ENCODE measurements around the gene PARD3. TPM values are rescaled to one million over a fixed set of nuclear protein-coding genes. Genes with fewer than 3 reads are reported as not detected.

PARD3 gene
- total and polyA plus RNA-seq, 10 of the 15 experiments (the other 5 are each of a cell fraction or from before 2014, with no cell fraction given), result 2.6 to 43.1 (median 13.9) TPM

DNA sequence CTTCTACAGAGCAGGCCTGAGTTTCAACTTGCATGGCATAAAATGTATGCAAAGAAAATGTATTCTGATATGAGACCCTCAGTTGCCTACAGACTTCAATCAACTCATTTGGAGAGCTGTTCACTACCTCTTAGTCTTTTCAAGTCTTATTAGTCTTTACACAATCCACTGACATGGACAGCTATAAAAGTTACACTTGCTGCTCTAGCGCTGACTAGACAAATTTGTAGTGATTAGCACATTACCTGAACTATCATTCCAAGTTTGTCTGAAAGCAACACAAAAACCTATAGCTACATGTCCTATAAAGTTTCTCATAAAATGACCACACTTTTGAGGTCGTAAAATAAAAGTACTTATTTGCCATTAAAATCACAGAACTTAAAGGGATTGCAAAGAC lies 83.9 kb downstream of the PARD3 start:
- ATAC-seq (no peak), FAIRE-seq (no peak), DNase-seq (ENCODE audit: low read depth, low spot score) (no peak)
- SMC1A ChIA-PET (ENCODE audit: uncharacterized antibody, unreplicated experiment), result interaction anchor here (0.7 to 5.1 kb wide), 22 partner anchors 7 to 237 kb away, joined by 3 to 51 read pairs (median 6); no protein-coding TSS in a partner anchor
- Histone ChIP-seq H2AFZ (ENCODE audit: control insufficient read depth, low read depth, low read length) (no peak overlapping the region), H3K36me3 (ENCODE audit: control insufficient read depth in 2 of 2, insufficient read depth in 2 of 2, low read length in 1 of 2) (no peaks in the 10 kb centered on the region), H3K9me3 (replicated peaks; ENCODE audit: control insufficient read depth, insufficient read depth, low read length) (no peaks in the 10 kb centered on the region), H3K4me2 (ENCODE audit: control insufficient read depth, insufficient read depth) (no peak overlapping the region), H3K4me3 (no peak overlapping the region), H4K20me1 (ENCODE audit: control insufficient read depth, insufficient read depth) (no peaks in the 10 kb centered on the region), H3K27me3 (replicated peaks in 1 of 2; ENCODE audit: control insufficient read depth in 2 of 2, insufficient read depth in 2 of 2, low read length in 1 of 2) (no peaks in the 10 kb centered on the region), H3K9ac (ENCODE audit: control insufficient read depth, insufficient read depth, low read length) (no peak overlapping the region), H3K27ac (ENCODE audit: control insufficient read depth, insufficient read depth) (no peak overlapping the region), H3K79me2 (ENCODE audit: control insufficient read depth, insufficient read depth, low read length) (no peaks in the 10 kb centered on the region), H3K4me1 (ENCODE audit: control insufficient read depth, insufficient read depth, low read length) (no peaks in the 10 kb centered on the region)
- POLR2A ChIA-PET, result interaction anchor here (0.5 to 2.5 kb wide), 7 partner anchors 10 to 123 kb away, joined by 3 to 8 read pairs (median 3); no protein-coding TSS in a partner anchor
- no TSS peak for BruUV-seq (replicated peaks)
- RAD21 ChIA-PET (ENCODE audit: unreplicated experiment), result interaction anchor here (0.7 to 3.9 kb wide), 16 partner anchors 10 to 395 kb away, joined by 3 to 17 read pairs (median 4); no protein-coding TSS in a partner anchor
- 42% methylated on average over 2 of the region's 2 CpGs for WGBS (ENCODE audit: insufficient coverage, insufficient replicate concordance, low lambda C conversion rate, missing lambda C conversion rate)
- CTCF ChIA-PET, result interaction anchor here (0.7 to 9.8 kb wide), 16 partner anchors 7 to 265 kb away, joined by 3 to 90 read pairs (median 6); partner anchors contain the start of gene PARD3
- in situ Hi-C loops (cut with MboI) (no loop called here), intact Hi-C loops (cut with micrococcal nuclease; ENCODE audit: unreplicated experiment) (no loop called here)
- no peak for TF ChIP-seq SREBF1 (IDR thresholded peaks at IDR 0.05; ENCODE audit: low read length)
- TF ChIP-seq, protein P1, sequence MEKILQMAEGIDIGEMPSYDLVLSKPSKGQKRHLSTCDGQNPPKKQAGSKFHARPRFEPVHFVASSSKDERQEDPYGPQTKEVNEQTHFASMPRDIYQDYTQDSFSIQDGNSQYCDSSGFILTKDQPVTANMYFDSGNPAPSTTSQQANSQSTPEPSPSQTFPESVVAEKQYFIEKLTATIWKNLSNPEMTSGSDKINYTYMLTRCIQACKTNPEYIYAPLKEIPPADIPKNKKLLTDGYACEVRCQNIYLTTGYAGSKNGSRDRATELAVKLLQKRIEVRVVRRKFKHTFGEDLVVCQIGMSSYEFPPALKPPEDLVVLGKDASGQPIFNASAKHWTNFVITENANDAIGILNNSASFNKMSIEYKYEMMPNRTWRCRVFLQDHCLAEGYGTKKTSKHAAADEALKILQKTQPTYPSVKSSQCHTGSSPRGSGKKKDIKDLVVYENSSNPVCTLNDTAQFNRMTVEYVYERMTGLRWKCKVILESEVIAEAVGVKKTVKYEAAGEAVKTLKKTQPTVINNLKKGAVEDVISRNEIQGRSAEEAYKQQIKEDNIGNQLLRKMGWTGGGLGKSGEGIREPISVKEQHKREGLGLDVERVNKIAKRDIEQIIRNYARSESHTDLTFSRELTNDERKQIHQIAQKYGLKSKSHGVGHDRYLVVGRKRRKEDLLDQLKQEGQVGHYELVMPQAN (conservative IDR thresholded peaks at IDR 0.05), result no peak
- TF ChIP-seq ZSCAN29 (IDR thresholded peaks at IDR 0.05), result no peak
- no peak for TF ChIP-seq CHD4 (IDR thresholded peaks at IDR 0.05)
- TF ChIP-seq TCF7 (IDR thresholded peaks at IDR 0.05; ENCODE audit: borderline replicate concordance), result no peak
- no peak for TF ChIP-seq BHLHE40 (IDR thresholded peaks at IDR 0.05; ENCODE audit: borderline replicate concordance in 1 of 2, low read depth in 2 of 2, low read length in 1 of 2)
- TF ChIP-seq, protein P2, sequence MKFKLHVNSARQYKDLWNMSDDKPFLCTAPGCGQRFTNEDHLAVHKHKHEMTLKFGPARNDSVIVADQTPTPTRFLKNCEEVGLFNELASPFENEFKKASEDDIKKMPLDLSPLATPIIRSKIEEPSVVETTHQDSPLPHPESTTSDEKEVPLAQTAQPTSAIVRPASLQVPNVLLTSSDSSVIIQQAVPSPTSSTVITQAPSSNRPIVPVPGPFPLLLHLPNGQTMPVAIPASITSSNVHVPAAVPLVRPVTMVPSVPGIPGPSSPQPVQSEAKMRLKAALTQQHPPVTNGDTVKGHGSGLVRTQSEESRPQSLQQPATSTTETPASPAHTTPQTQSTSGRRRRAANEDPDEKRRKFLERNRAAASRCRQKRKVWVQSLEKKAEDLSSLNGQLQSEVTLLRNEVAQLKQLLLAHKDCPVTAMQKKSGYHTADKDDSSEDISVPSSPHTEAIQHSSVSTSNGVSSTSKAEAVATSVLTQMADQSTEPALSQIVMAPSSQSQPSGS (IDR thresholded peaks at IDR 0.05; ENCODE audit: low read length), result no peak
- TF ChIP-seq NRF1 (conservative IDR thresholded peaks at IDR 0.05; ENCODE audit: low read depth, low read length), result no peak
- no peak for TF ChIP-seq MXI1 (IDR thresholded peaks at IDR 0.05; ENCODE audit: low read depth, low read length)
- no peak for TF ChIP-seq RELA (IDR thresholded peaks at IDR 0.05; ENCODE audit: borderline replicate concordance, partially characterized antibody)
- no peak for TF ChIP-seq RUNX3 (IDR thresholded peaks at IDR 0.05; ENCODE audit: low read length)
- TF ChIP-seq, protein P3, sequence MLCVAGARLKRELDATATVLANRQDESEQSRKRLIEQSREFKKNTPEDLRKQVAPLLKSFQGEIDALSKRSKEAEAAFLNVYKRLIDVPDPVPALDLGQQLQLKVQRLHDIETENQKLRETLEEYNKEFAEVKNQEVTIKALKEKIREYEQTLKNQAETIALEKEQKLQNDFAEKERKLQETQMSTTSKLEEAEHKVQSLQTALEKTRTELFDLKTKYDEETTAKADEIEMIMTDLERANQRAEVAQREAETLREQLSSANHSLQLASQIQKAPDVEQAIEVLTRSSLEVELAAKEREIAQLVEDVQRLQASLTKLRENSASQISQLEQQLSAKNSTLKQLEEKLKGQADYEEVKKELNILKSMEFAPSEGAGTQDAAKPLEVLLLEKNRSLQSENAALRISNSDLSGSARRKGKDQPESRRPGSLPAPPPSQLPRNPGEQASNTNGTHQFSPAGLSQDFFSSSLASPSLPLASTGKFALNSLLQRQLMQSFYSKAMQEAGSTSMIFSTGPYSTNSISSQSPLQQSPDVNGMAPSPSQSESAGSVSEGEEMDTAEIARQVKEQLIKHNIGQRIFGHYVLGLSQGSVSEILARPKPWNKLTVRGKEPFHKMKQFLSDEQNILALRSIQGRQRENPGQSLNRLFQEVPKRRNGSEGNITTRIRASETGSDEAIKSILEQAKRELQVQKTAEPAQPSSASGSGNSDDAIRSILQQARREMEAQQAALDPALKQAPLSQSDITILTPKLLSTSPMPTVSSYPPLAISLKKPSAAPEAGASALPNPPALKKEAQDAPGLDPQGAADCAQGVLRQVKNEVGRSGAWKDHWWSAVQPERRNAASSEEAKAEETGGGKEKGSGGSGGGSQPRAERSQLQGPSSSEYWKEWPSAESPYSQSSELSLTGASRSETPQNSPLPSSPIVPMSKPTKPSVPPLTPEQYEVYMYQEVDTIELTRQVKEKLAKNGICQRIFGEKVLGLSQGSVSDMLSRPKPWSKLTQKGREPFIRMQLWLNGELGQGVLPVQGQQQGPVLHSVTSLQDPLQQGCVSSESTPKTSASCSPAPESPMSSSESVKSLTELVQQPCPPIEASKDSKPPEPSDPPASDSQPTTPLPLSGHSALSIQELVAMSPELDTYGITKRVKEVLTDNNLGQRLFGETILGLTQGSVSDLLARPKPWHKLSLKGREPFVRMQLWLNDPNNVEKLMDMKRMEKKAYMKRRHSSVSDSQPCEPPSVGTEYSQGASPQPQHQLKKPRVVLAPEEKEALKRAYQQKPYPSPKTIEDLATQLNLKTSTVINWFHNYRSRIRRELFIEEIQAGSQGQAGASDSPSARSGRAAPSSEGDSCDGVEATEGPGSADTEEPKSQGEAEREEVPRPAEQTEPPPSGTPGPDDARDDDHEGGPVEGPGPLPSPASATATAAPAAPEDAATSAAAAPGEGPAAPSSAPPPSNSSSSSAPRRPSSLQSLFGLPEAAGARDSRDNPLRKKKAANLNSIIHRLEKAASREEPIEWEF (IDR thresholded peaks at IDR 0.05; ENCODE audit: insufficient replicate concordance, low read depth, low read length), result no peak
- TF ChIP-seq, protein P4, sequence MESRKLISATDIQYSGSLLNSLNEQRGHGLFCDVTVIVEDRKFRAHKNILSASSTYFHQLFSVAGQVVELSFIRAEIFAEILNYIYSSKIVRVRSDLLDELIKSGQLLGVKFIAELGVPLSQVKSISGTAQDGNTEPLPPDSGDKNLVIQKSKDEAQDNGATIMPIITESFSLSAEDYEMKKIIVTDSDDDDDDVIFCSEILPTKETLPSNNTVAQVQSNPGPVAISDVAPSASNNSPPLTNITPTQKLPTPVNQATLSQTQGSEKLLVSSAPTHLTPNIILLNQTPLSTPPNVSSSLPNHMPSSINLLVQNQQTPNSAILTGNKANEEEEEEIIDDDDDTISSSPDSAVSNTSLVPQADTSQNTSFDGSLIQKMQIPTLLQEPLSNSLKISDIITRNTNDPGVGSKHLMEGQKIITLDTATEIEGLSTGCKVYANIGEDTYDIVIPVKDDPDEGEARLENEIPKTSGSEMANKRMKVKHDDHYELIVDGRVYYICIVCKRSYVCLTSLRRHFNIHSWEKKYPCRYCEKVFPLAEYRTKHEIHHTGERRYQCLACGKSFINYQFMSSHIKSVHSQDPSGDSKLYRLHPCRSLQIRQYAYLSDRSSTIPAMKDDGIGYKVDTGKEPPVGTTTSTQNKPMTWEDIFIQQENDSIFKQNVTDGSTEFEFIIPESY (IDR thresholded peaks at IDR 0.05), result no peak

Data from GM12878 (cell line).